Natural killer cell (primary cell): ENCODE data around the gene IL1A. TPM values are rescaled to one million over a fixed set of nuclear protein-coding genes. Genes with fewer than 3 reads are reported as not detected.

Source experiments
- ATAC-seq, 3 donors: fragments of 150-1000 bp in 2 of 3; fragments of 200-7000 bp in 1 of 3; cut with Tn5 transposase; 1 replicate in 1 of 3; 2 replicates in 2 of 3; pipeline ENCODE4 v1.10.0; 2021; ENCODE audit warnings: mild to moderate bottlenecking in 2 of 3, moderate library complexity in 2 of 3
- DNase-seq, 2 donors: peaks; one replicate each; pipeline versions ENCODE4 v3.0.0 to v3.0.0-alpha.2; 2013 to 2021; ENCODE audit warnings: mixed read lengths in 1 of 2
- H3K27ac ChIP-seq: one replicate; pipeline ENCODE4 v1.5.1; 2013; ENCODE audit warnings: mild to moderate bottlenecking, low read length
- H3K27me3 ChIP-seq: one replicate; pipeline ENCODE4 v1.6.1; 2013; ENCODE audit warnings: low read length; ENCODE audit not compliant: control insufficient read depth, insufficient read depth
- H3K36me3 ChIP-seq: one replicate; pipeline ENCODE4 v1.6.1; 2013; ENCODE audit warnings: low read length; ENCODE audit not compliant: control insufficient read depth, insufficient read depth
- H3K4me1 ChIP-seq: one replicate; pipeline ENCODE4 v1.6.1; 2013; ENCODE audit warnings: low read length; ENCODE audit not compliant: control insufficient read depth, insufficient read depth
- H3K4me3 ChIP-seq: one replicate; pipeline ENCODE4 v1.5.1; 2013; ENCODE audit warnings: low read length
- H3K9me3 ChIP-seq: one replicate; pipeline ENCODE4 v1.6.1; 2013; ENCODE audit warnings: low read length; ENCODE audit not compliant: control insufficient read depth, insufficient read depth
- H3K27ac Mint-ChIP-seq, 2 donors: one replicate each; pipeline ENCODE4 v1.8.0; 2022; ENCODE audit warnings: mild to moderate bottlenecking in 2 of 2, mixed read lengths in 2 of 2, moderate library complexity in 1 of 2
- H3K27me3 Mint-ChIP-seq, 2 donors: one replicate each; pipeline ENCODE4 v1.8.0; 2022; ENCODE audit warnings: low read depth in 2 of 2, mixed read lengths in 2 of 2
- H3K36me3 Mint-ChIP-seq: one replicate; pipeline ENCODE4 v1.8.0; 2022; ENCODE audit warnings: mixed read lengths
- H3K4me1 Mint-ChIP-seq, 2 donors: one replicate each; pipeline ENCODE4 v1.8.0; 2022; ENCODE audit warnings: mixed read lengths in 2 of 2
- H3K4me3 Mint-ChIP-seq: one replicate; pipeline ENCODE4 v1.8.0; 2022; ENCODE audit warnings: mild to moderate bottlenecking, moderate library complexity, mixed read lengths
- H3K9me3 Mint-ChIP-seq, 2 donors: one replicate each; pipeline ENCODE4 v1.8.0; 2022; ENCODE audit warnings: mixed read lengths in 2 of 2
- WGBS: methylation state at CpG from one replicate; pipeline ENCODE4 v1.1.7; 2013; ENCODE audit warnings: missing lambda C conversion rate; ENCODE audit not compliant: insufficient coverage; 5-methylcytosine and 5-hydroxymethylcytosine counted together
- intact Hi-C: fragments of 100-400 bp; cut with micrococcal nuclease; formaldehyde crosslinking; loops from one replicate; pipeline ENCODE4 v1.14.2; 2022
- total RNA-seq, 4 donors: library from RNA; stranded (reverse); fragments of 120-200 nt in 1 of 4; gene quantifications; one replicate each; pipeline versions ENCODE4 v1.2.3 to v1.2.4, GENCODE V29; 2013 to 2022
- TF ChIP-seq, protein P1 (sequence below): fragments of 200-600 bp; IDR thresholded peaks from one replicate; pipeline ENCODE4 v1.8.0; 2022; ENCODE audit warnings: antibody characterized with exemption

Gene IL1A
- total RNA-seq, 3 donors from 2014 or later (not counting 1 experiment from before 2014, with no cell fraction given): 0.45 to 1.6 TPM; not detected in 1

DNA sequence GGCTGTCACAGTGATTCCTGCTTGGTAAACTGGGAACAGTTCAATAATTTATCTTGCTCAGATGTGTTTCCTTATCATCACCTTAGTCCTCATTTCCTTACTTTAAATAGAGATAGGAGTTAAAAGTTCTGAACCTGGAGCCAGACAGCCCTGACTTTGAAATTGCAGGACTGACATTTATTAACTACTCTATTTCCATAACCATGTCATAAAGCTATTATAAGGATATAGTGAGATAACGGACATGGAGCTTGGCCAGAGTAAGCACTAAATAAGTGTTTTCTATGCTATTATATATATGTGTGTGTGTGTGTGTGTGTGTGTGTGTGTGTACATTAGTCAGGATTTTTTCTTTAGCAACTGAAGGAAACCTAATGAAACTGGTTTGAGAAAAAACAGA lies 50.4 kb downstream of the IL1A start:
- WGBS: no CpG with 5 or more reads among the region's 1 CpG
- ATAC-seq (no peak), DNase-seq (no peak)
- H3K4me3 Mint-ChIP-seq: no peak overlapping the region
- Histone ChIP-seq H3K36me3 (no peaks in the 10 kb centered on the region), H3K4me1 (peaks cover 2% of the 10 kb centered on the region), H3K4me3 (no peak overlapping the region), H3K9me3 (no peaks in the 10 kb centered on the region), H3K27ac (no peak overlapping the region), H3K27me3 (no peaks in the 10 kb centered on the region)
- H3K9me3 Mint-ChIP-seq: no peaks in the 10 kb centered on the region
- TF ChIP-seq, protein P1, sequence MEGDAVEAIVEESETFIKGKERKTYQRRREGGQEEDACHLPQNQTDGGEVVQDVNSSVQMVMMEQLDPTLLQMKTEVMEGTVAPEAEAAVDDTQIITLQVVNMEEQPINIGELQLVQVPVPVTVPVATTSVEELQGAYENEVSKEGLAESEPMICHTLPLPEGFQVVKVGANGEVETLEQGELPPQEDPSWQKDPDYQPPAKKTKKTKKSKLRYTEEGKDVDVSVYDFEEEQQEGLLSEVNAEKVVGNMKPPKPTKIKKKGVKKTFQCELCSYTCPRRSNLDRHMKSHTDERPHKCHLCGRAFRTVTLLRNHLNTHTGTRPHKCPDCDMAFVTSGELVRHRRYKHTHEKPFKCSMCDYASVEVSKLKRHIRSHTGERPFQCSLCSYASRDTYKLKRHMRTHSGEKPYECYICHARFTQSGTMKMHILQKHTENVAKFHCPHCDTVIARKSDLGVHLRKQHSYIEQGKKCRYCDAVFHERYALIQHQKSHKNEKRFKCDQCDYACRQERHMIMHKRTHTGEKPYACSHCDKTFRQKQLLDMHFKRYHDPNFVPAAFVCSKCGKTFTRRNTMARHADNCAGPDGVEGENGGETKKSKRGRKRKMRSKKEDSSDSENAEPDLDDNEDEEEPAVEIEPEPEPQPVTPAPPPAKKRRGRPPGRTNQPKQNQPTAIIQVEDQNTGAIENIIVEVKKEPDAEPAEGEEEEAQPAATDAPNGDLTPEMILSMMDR: no peak
- intact Hi-C loops: no loop called here
- no peaks in the 10 kb centered on the region for H3K4me1 Mint-ChIP-seq
- no peaks in the 10 kb centered on the region for H3K36me3 Mint-ChIP-seq
- H3K27ac Mint-ChIP-seq: no peak overlapping the region
- H3K27me3 Mint-ChIP-seq: no peaks in the 10 kb centered on the region

- no peaks in the 10 kb centered on the region for H3K9me3 ChIP-seq
- no peaks in the 10 kb centered on the region for H3K27me3 ChIP-seq
- TF ChIP-seq, protein P1: no peak
- H3K36me3 ChIP-seq: no peaks in the 10 kb centered on the region
- Mint-ChIP-seq H3K27me3 (no peaks in the 10 kb centered on the region), H3K4me1 (no peaks in the 10 kb centered on the region), H3K4me3 (no peak overlapping the region), H3K27ac (no peak overlapping the region), H3K36me3 (no peaks in the 10 kb centered on the region), H3K9me3 (no peaks in the 10 kb centered on the region)
- H3K27ac ChIP-seq: no peak overlapping the region
- intact Hi-C loops: no loop called here
- no peak overlapping the region for H3K4me3 ChIP-seq
- H3K4me1 ChIP-seq: peaks cover 2% of the 10 kb centered on the region
- DNase-seq (no peak), ATAC-seq (no peak)
- WGBS: 83% methylated on average over 4 of the region's 4 CpGs
These were observed 50.8 kb downstream of the IL1A start for GRCh38 chr2:112733456-112733855.

- Mint-ChIP-seq H3K36me3 (no peaks in the 10 kb centered on the region), H3K4me1 (peaks cover 5 to 7% of the 10 kb centered on the region in 2 donors), H3K27ac (no peak overlapping the region), H3K9me3 (no peaks in the 10 kb centered on the region), H3K4me3 (no peak overlapping the region), H3K27me3 (no peaks in the 10 kb centered on the region)
- H3K4me1 ChIP-seq: peaks cover 7% of the 10 kb centered on the region
- H3K36me3 ChIP-seq: no peaks in the 10 kb centered on the region
- H3K4me3 ChIP-seq: no peak overlapping the region
- WGBS: no CpG with 5 or more reads among the region's 2 CpGs
- H3K27me3 ChIP-seq: no peaks in the 10 kb centered on the region
- TF ChIP-seq, protein P1: no peak
- no peaks in the 10 kb centered on the region for H3K9me3 ChIP-seq
- intact Hi-C loops: no loop called here
- DNase-seq: no peak
- no peak for ATAC-seq
- H3K27ac ChIP-seq: no peak overlapping the region
These were observed 52.8 kb downstream of the IL1A start for GRCh38 chr2:112731479-112731878.

GRCh38 chr2:112730791-112731190 lies 53.5 kb downstream of the IL1A start:
- intact Hi-C loops: no loop called here
- Mint-ChIP-seq H3K9me3 (no peaks in the 10 kb centered on the region), H3K27ac (no peak overlapping the region), H3K4me3 (no peak overlapping the region), H3K4me1 (peaks cover 8 to 9% of the 10 kb centered on the region in 2 donors), H3K27me3 (no peaks in the 10 kb centered on the region), H3K36me3 (no peaks in the 10 kb centered on the region)
- Histone ChIP-seq H3K36me3 (no peaks in the 10 kb centered on the region), H3K4me3 (no peak overlapping the region), H3K27me3 (no peaks in the 10 kb centered on the region), H3K27ac (no peak overlapping the region), H3K9me3 (no peaks in the 10 kb centered on the region), H3K4me1 (peaks cover 12% of the 10 kb centered on the region)
- TF ChIP-seq, protein P1: no peak
- no peak for ATAC-seq
- WGBS: 94% methylated on average over 4 of the region's 5 CpGs
- DNase-seq: no peak
